GM12878 (cell line): ENCODE measurements around the gene AOPEP.

Experiments used
- BHLHE40 ChIP-seq, 2 experiments: fragments of 450-650 bp in 1 of 2; IDR thresholded peaks; 2 replicates each; pipeline ENCODE4 v1.6.1; 2011 to 2017; ENCODE audit warnings: low read depth in 2 of 2, borderline replicate concordance in 1 of 2, improper control_type of control experiment in 1 of 2, low read length in 1 of 2, mild to moderate bottlenecking in 1 of 2
- CBFB ChIP-seq: IDR thresholded peaks from 2 replicates; pipeline ENCODE4 v1.6.1; 2016; ENCODE audit warnings: antibody characterized with exemption, low read depth
- CREB1 ChIP-seq: IDR thresholded peaks from 2 replicates; pipeline ENCODE4 v1.6.1; 2012; ENCODE audit warnings: low read depth, mild to moderate bottlenecking, inconsistent platforms
- IKZF2 ChIP-seq, 2 experiments: fragments of 450-650 bp; IDR thresholded peaks; 2 replicates each; pipeline ENCODE4 v1.6.1; 2017; ENCODE audit warnings: mild to moderate bottlenecking in 2 of 2, moderate library complexity in 2 of 2
- NR2F1 ChIP-seq: fragments of 450-650 bp; conservative IDR thresholded peaks from 2 replicates; pipeline ENCODE4 v1.6.1; 2017; ENCODE audit warnings: mild to moderate bottlenecking
- POLR2A ChIP-seq: IDR thresholded peaks from 2 replicates; pipeline ENCODE4 v1.6.1; 2011; ENCODE audit warnings: low read depth, mild to moderate bottlenecking, low read length
- RAD21 ChIP-seq: IDR thresholded peaks from 2 replicates; pipeline ENCODE4 v1.6.1; 2011; ENCODE audit warnings: mild to moderate bottlenecking, low read depth, low read length, moderate library complexity; ENCODE audit not compliant: insufficient read depth
- TF ChIP-seq, protein P1 (sequence below), 3 experiments: IDR thresholded peaks in 2 of 3; conservative IDR thresholded peaks in 1 of 3; 2 replicates each; pipeline ENCODE4 v1.5.1; 2011; ENCODE audit warnings: low read depth in 3 of 3, low read length in 3 of 3, mild to moderate bottlenecking in 3 of 3, control low read depth in 2 of 3, moderate library complexity in 2 of 3, inconsistent platforms in 1 of 3, mixed read lengths in 1 of 3; ENCODE audit not compliant: control insufficient read depth in 2 of 3, insufficient read depth in 1 of 3; ENCODE audit errors: extremely low read depth in 1 of 3
- TF ChIP-seq, protein P2 (sequence below): fragments of 450-650 bp; IDR thresholded peaks from 2 replicates; pipeline ENCODE4 v1.6.1; 2017; ENCODE audit warnings: borderline replicate concordance
- TF ChIP-seq, protein P3 (sequence below): fragments of 450-650 bp; IDR thresholded peaks from 2 replicates; pipeline ENCODE4 v1.6.1; 2016; ENCODE audit warnings: mild to moderate bottlenecking, moderate library complexity, borderline replicate concordance
- TF ChIP-seq, protein P4 (sequence below): IDR thresholded peaks from 2 replicates; pipeline ENCODE4 v1.6.1; 2012; ENCODE audit warnings: mild to moderate bottlenecking, low read depth, low read length

DNA sequence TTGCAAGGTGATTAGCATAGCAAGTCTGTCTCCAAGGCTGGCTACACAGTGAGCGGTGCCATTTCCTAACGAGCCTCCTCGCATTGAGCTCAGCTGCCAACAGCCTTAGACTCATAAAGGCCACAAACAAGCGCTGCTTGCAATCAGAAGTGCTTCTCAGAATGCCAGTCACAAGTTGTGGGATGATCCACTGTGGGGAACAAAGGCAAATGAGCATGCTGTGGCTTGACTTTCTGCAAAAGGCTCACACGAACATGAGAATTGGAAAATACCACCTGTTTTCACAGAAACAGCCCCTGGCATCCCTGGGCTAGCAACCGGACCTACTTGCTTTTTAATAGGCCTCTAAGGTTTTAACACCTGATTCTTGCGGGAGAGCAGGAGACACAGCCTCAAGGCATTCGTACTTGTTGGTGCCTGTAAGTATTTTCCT is 375.5 kb downstream of the AOPEP start:
- TF ChIP-seq, protein P1, sequence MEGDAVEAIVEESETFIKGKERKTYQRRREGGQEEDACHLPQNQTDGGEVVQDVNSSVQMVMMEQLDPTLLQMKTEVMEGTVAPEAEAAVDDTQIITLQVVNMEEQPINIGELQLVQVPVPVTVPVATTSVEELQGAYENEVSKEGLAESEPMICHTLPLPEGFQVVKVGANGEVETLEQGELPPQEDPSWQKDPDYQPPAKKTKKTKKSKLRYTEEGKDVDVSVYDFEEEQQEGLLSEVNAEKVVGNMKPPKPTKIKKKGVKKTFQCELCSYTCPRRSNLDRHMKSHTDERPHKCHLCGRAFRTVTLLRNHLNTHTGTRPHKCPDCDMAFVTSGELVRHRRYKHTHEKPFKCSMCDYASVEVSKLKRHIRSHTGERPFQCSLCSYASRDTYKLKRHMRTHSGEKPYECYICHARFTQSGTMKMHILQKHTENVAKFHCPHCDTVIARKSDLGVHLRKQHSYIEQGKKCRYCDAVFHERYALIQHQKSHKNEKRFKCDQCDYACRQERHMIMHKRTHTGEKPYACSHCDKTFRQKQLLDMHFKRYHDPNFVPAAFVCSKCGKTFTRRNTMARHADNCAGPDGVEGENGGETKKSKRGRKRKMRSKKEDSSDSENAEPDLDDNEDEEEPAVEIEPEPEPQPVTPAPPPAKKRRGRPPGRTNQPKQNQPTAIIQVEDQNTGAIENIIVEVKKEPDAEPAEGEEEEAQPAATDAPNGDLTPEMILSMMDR (IDR thresholded peaks at IDR 0.05 in 2 of 3, conservative IDR thresholded peaks at IDR 0.05 in 1 of 3; ENCODE audit: control insufficient read depth in 2 of 3, extremely low read depth in 1 of 3, insufficient read depth in 1 of 3, low read depth in 3 of 3, low read length in 3 of 3) = no peak
- TF ChIP-seq CBFB = no peak
- no peak for TF ChIP-seq IKZF2 (IDR thresholded peaks at IDR 0.05)
- no peak for TF ChIP-seq CREB1
- TF ChIP-seq, protein P2, sequence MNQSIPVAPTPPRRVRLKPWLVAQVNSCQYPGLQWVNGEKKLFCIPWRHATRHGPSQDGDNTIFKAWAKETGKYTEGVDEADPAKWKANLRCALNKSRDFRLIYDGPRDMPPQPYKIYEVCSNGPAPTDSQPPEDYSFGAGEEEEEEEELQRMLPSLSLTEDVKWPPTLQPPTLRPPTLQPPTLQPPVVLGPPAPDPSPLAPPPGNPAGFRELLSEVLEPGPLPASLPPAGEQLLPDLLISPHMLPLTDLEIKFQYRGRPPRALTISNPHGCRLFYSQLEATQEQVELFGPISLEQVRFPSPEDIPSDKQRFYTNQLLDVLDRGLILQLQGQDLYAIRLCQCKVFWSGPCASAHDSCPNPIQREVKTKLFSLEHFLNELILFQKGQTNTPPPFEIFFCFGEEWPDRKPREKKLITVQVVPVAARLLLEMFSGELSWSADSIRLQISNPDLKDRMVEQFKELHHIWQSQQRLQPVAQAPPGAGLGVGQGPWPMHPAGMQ = no peak
- TF ChIP-seq BHLHE40 (IDR thresholded peaks at IDR 0.05; ENCODE audit: borderline replicate concordance in 1 of 2, low read depth in 2 of 2, low read length in 1 of 2) = no peak
- TF ChIP-seq, protein P3, sequence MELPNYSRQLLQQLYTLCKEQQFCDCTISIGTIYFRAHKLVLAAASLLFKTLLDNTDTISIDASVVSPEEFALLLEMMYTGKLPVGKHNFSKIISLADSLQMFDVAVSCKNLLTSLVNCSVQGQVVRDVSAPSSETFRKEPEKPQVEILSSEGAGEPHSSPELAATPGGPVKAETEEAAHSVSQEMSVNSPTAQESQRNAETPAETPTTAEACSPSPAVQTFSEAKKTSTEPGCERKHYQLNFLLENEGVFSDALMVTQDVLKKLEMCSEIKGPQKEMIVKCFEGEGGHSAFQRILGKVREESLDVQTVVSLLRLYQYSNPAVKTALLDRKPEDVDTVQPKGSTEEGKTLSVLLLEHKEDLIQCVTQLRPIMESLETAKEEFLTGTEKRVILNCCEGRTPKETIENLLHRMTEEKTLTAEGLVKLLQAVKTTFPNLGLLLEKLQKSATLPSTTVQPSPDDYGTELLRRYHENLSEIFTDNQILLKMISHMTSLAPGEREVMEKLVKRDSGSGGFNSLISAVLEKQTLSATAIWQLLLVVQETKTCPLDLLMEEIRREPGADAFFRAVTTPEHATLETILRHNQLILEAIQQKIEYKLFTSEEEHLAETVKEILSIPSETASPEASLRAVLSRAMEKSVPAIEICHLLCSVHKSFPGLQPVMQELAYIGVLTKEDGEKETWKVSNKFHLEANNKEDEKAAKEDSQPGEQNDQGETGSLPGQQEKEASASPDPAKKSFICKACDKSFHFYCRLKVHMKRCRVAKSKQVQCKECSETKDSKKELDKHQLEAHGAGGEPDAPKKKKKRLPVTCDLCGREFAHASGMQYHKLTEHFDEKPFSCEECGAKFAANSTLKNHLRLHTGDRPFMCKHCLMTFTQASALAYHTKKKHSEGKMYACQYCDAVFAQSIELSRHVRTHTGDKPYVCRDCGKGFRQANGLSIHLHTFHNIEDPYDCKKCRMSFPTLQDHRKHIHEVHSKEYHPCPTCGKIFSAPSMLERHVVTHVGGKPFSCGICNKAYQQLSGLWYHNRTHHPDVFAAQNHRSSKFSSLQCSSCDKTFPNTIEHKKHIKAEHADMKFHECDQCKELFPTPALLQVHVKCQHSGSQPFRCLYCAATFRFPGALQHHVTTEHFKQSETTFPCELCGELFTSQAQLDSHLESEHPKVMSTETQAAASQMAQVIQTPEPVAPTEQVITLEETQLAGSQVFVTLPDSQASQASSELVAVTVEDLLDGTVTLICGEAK = no peak
- TF ChIP-seq RAD21 = no peak
- no peak for TF ChIP-seq POLR2A
- TF ChIP-seq, protein P4, sequence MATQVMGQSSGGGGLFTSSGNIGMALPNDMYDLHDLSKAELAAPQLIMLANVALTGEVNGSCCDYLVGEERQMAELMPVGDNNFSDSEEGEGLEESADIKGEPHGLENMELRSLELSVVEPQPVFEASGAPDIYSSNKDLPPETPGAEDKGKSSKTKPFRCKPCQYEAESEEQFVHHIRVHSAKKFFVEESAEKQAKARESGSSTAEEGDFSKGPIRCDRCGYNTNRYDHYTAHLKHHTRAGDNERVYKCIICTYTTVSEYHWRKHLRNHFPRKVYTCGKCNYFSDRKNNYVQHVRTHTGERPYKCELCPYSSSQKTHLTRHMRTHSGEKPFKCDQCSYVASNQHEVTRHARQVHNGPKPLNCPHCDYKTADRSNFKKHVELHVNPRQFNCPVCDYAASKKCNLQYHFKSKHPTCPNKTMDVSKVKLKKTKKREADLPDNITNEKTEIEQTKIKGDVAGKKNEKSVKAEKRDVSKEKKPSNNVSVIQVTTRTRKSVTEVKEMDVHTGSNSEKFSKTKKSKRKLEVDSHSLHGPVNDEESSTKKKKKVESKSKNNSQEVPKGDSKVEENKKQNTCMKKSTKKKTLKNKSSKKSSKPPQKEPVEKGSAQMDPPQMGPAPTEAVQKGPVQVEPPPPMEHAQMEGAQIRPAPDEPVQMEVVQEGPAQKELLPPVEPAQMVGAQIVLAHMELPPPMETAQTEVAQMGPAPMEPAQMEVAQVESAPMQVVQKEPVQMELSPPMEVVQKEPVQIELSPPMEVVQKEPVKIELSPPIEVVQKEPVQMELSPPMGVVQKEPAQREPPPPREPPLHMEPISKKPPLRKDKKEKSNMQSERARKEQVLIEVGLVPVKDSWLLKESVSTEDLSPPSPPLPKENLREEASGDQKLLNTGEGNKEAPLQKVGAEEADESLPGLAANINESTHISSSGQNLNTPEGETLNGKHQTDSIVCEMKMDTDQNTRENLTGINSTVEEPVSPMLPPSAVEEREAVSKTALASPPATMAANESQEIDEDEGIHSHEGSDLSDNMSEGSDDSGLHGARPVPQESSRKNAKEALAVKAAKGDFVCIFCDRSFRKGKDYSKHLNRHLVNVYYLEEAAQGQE = no peak
- TF ChIP-seq NR2F1 = no peak
